ENCODE measurements around the gene LRPPRC. TPM values are rescaled to one million over a fixed set of nuclear protein-coding genes. Genes with fewer than 3 reads are reported as not detected.

The LRPPRC gene
- total RNA-seq, 4 donors from 2014 or later = 75.9 to 95.3 (median 81.5) TPM

- in situ Hi-C loops (cut with MboI; ENCODE audit: low sequenced_read_pairs in 4 of 4) = no loop called here
Observed at GRCh38 chr2:43889416-43889815, 106.4 kb downstream of the LRPPRC start.

GRCh38 chr2:43887176-43887575 is 108.6 kb downstream of the LRPPRC start:
- Histone ChIP-seq H3K4me1 (no peaks in the 10 kb centered on the region), H3K27me3 (no peaks in the 10 kb centered on the region), H3K9me3 (no peaks in the 10 kb centered on the region), H3K27ac (no peak overlapping the region), H3K36me3 (peaks cover 0 to 51% of the 10 kb centered on the region in 2 donors), H3K4me3 (no peak overlapping the region)
- ATAC-seq (no peak), DNase-seq (no peak)
- TF ChIP-seq CTCF (IDR thresholded peaks at IDR 0.05 in 4 of 5, conservative IDR thresholded peaks at IDR 0.05 in 1 of 5) (no peak), POLR2A (IDR thresholded peaks at IDR 0.05) (no peak)
- intact Hi-C loops (cut with DNase I; ENCODE audit: low total_unique reads) (no loop called here), in situ Hi-C loops (cut with MboI; ENCODE audit: low sequenced_read_pairs in 4 of 4) (no loop called here)

More at GRCh38 chr2:43889416-43889815, 106.4 kb downstream of the LRPPRC start:
- DNase-seq (no peak), ATAC-seq (no peak)
- Histone ChIP-seq H3K27ac (no peak overlapping the region), H3K9me3 (no peaks in the 10 kb centered on the region), H3K4me1 (no peaks in the 10 kb centered on the region), H3K4me3 (no peak overlapping the region), H3K36me3 (peaks cover 0 to 72% of the 10 kb centered on the region in 2 donors), H3K27me3 (no peaks in the 10 kb centered on the region)
- intact Hi-C loops (cut with DNase I; ENCODE audit: low total_unique reads) = no loop called here
- TF ChIP-seq CTCF (IDR thresholded peaks at IDR 0.05 in 4 of 5, conservative IDR thresholded peaks at IDR 0.05 in 1 of 5) = no peak
- TF ChIP-seq POLR2A (IDR thresholded peaks at IDR 0.05) = no peak

- Histone ChIP-seq H3K4me1 (no peaks in the 10 kb centered on the region), H3K9me3 (no peaks in the 10 kb centered on the region), H3K4me3 (no peak overlapping the region), H3K36me3 (peaks cover 0 to 31% of the 10 kb centered on the region in 2 donors), H3K27me3 (no peaks in the 10 kb centered on the region), H3K27ac (no peak overlapping the region)
- TF ChIP-seq CTCF (IDR thresholded peaks at IDR 0.05 in 4 of 5, conservative IDR thresholded peaks at IDR 0.05 in 1 of 5) (no peak), POLR2A (IDR thresholded peaks at IDR 0.05) (no peak)
- DNase-seq = no peak
- no peak for ATAC-seq
- intact Hi-C loops (cut with DNase I; ENCODE audit: low total_unique reads) (no loop called here), in situ Hi-C loops (cut with MboI; ENCODE audit: low sequenced_read_pairs in 4 of 4) (no loop called here)
Observed at GRCh38 chr2:43885132-43885632, 110.6 kb downstream of the LRPPRC start.

GRCh38 chr2:43884689-43885088 is 111.1 kb downstream of the LRPPRC start:
- in situ Hi-C loops (cut with MboI; ENCODE audit: low sequenced_read_pairs in 4 of 4) (no loop called here), intact Hi-C loops (cut with DNase I; ENCODE audit: low total_unique reads) (no loop called here)
- Histone ChIP-seq H3K4me3 (no peak overlapping the region), H3K27ac (no peak overlapping the region), H3K9me3 (no peaks in the 10 kb centered on the region), H3K36me3 (peaks cover 0 to 26% of the 10 kb centered on the region in 2 donors), H3K4me1 (no peaks in the 10 kb centered on the region), H3K27me3 (no peaks in the 10 kb centered on the region)
- TF ChIP-seq POLR2A (IDR thresholded peaks at IDR 0.05) (no peak), CTCF (IDR thresholded peaks at IDR 0.05 in 4 of 5, conservative IDR thresholded peaks at IDR 0.05 in 1 of 5) (no peak)
- ATAC-seq (no peak), DNase-seq (no peak)

- intact Hi-C loops (cut with DNase I; ENCODE audit: low total_unique reads) = no loop called here
- in situ Hi-C loops (cut with MboI; ENCODE audit: low sequenced_read_pairs in 4 of 4) = no loop called here
- no peak overlapping the region for H3K27ac ChIP-seq
Observed at GRCh38 chr2:43882312-43882711, 113.5 kb downstream of the LRPPRC start.

More at GRCh38 chr2:43882312-43882711, 113.5 kb downstream of the LRPPRC start:
- Histone ChIP-seq H3K27me3 (no peaks in the 10 kb centered on the region), H3K4me3 (no peak overlapping the region), H3K4me1 (no peaks in the 10 kb centered on the region), H3K9me3 (no peaks in the 10 kb centered on the region), H3K36me3 (peaks cover 0 to 3% of the 10 kb centered on the region in 2 donors)
- no peak for DNase-seq
- no peak for ATAC-seq
- TF ChIP-seq CTCF (IDR thresholded peaks at IDR 0.05 in 4 of 5, conservative IDR thresholded peaks at IDR 0.05 in 1 of 5) = no peak
- TF ChIP-seq POLR2A (IDR thresholded peaks at IDR 0.05) = no peak

Measured in gastrocnemius medialis (tissue), 4 donors.